Measurements from ENCODE around the gene SLAMF1. TPM values are rescaled to one million over a fixed set of nuclear protein-coding genes. Genes with fewer than 3 reads are reported as not detected.
"Not testable (repeated sequence)": the region's sequence is repeated elsewhere in the genome, so short reads cannot be mapped to it uniquely, and the experiment has no call there.

Gene SLAMF1
- total RNA-seq, 1 donor from 2014 or later: not detected

- DNase-seq (ENCODE audit: low spot score): no peak
- no peak overlapping the region for H3K27ac ChIP-seq
- Mint-ChIP-seq H3K27me3 (ENCODE audit: insufficient read depth, low read depth) (no peaks in the 10 kb centered on the region), H3K4me1 (peaks cover 17% of the 10 kb centered on the region), H3K27ac (no peak overlapping the region), H3K9me3 (peaks cover 3% of the 10 kb centered on the region), H3K36me3 (no peaks in the 10 kb centered on the region), H3K4me3 (no peak overlapping the region)
- no peaks in the 10 kb centered on the region for H3K27me3 ChIP-seq
- TF ChIP-seq EZH2phosphoT487 (IDR thresholded peaks at IDR 0.05): no peak
- no peak for TF ChIP-seq EZH2 (IDR thresholded peaks at IDR 0.05)
- TF ChIP-seq CTCF (IDR thresholded peaks at IDR 0.05): no peak
- H4K20me1 ChIP-seq (ENCODE audit: low read depth): no peaks in the 10 kb centered on the region
- H3K9ac ChIP-seq: no peak overlapping the region
- H3K4me3 ChIP-seq: no peak overlapping the region
- H3K9me3 ChIP-seq (ENCODE audit: low read depth): no peaks in the 10 kb centered on the region
- H3F3A ChIP-seq (ENCODE audit: low read depth): no peaks in the 10 kb centered on the region
- no peaks in the 10 kb centered on the region for H3K36me3 ChIP-seq
- peaks cover 11% of the 10 kb centered on the region for H3K4me1 ChIP-seq
- no peaks in the 10 kb centered on the region for H3K79me2 ChIP-seq (ENCODE audit: low read depth)
- no peak overlapping the region for H2AFZ ChIP-seq (replicated peaks)
- H3K4me2 ChIP-seq: no peak overlapping the region
These were observed 9.9 kb upstream of the SLAMF1 start for GRCh38 chr1:160656737-160657136.

GRCh38 chr1:160653620-160654016, 6.8 kb upstream of the SLAMF1 start:
- H2AFZ ChIP-seq (replicated peaks): no peak overlapping the region
- no peak overlapping the region for H3K4me3 ChIP-seq
- Mint-ChIP-seq H3K4me3 (no peak overlapping the region), H3K36me3 (no peaks in the 10 kb centered on the region), H3K27ac (peak overlapping the region; percentile 39), H3K4me1 (peaks cover 19% of the 10 kb centered on the region), H3K27me3 (ENCODE audit: insufficient read depth, low read depth) (no peaks in the 10 kb centered on the region), H3K9me3 (no peaks in the 10 kb centered on the region)
- H3K27me3 ChIP-seq: no peaks in the 10 kb centered on the region
- H3K4me1 ChIP-seq: peaks cover 11% of the 10 kb centered on the region
- no peak for TF ChIP-seq EZH2 (IDR thresholded peaks at IDR 0.05)
- TF ChIP-seq EZH2phosphoT487 (IDR thresholded peaks at IDR 0.05): no peak
- no peak for TF ChIP-seq CTCF (IDR thresholded peaks at IDR 0.05)
- H3K79me2 ChIP-seq (ENCODE audit: low read depth): no peaks in the 10 kb centered on the region
- H3K4me2 ChIP-seq: no peak overlapping the region
- no peaks in the 10 kb centered on the region for H4K20me1 ChIP-seq (ENCODE audit: low read depth)
- H3K36me3 ChIP-seq: no peaks in the 10 kb centered on the region
- H3K27ac ChIP-seq: no peak overlapping the region
- H3F3A ChIP-seq (ENCODE audit: low read depth): no peaks in the 10 kb centered on the region
- no peak overlapping the region for H3K9ac ChIP-seq
- H3K9me3 ChIP-seq (ENCODE audit: low read depth): no peaks in the 10 kb centered on the region
- no peak for DNase-seq (ENCODE audit: low spot score)

- H3K27ac ChIP-seq: no peak overlapping the region
- no peak overlapping the region for H3K9ac ChIP-seq
- no peaks in the 10 kb centered on the region for H3K36me3 Mint-ChIP-seq
- H3K27me3 Mint-ChIP-seq (ENCODE audit: insufficient read depth, low read depth): no peaks in the 10 kb centered on the region
- DNase-seq (ENCODE audit: low spot score): no peak
- no peaks in the 10 kb centered on the region for H4K20me1 ChIP-seq (ENCODE audit: low read depth)
- H3K4me3 ChIP-seq: no peak overlapping the region
- TF ChIP-seq CTCF (IDR thresholded peaks at IDR 0.05) (no peak), EZH2phosphoT487 (IDR thresholded peaks at IDR 0.05) (no peak), EZH2 (IDR thresholded peaks at IDR 0.05) (no peak)
- H3K9me3 Mint-ChIP-seq: no peaks in the 10 kb centered on the region
- no peaks in the 10 kb centered on the region for H3K27me3 ChIP-seq
- peaks cover 19% of the 10 kb centered on the region for H3K4me1 Mint-ChIP-seq
- H2AFZ ChIP-seq (replicated peaks): no peak overlapping the region
- peak overlapping the region; percentile 3 for H3K4me3 Mint-ChIP-seq
- H3K9me3 ChIP-seq (ENCODE audit: low read depth): no peaks in the 10 kb centered on the region
- peak overlapping the region; percentile 39 for H3K27ac Mint-ChIP-seq
- no peaks in the 10 kb centered on the region for H3K79me2 ChIP-seq (ENCODE audit: low read depth)
- H3K4me2 ChIP-seq: no peak overlapping the region
- H3F3A ChIP-seq (ENCODE audit: low read depth): no peaks in the 10 kb centered on the region
- peaks cover 11% of the 10 kb centered on the region for H3K4me1 ChIP-seq
- no peaks in the 10 kb centered on the region for H3K36me3 ChIP-seq
These were observed 6.2 kb upstream of the SLAMF1 start for GRCh38 chr1:160652924-160653619.

- Histone ChIP-seq H3K4me2 (peak overlapping the region; percentile 51), H3K4me1 (peaks cover 11% of the 10 kb centered on the region)
- not testable (repeated sequence) for H2AFZ ChIP-seq (replicated peaks); H3K9me3 ChIP-seq (ENCODE audit: low read depth); H3K4me3 ChIP-seq; H3K36me3 Mint-ChIP-seq; H3K4me3 Mint-ChIP-seq; H3F3A ChIP-seq (ENCODE audit: low read depth); H3K79me2 ChIP-seq (ENCODE audit: low read depth); H3K9ac ChIP-seq; H3K9me3 Mint-ChIP-seq; H4K20me1 ChIP-seq (ENCODE audit: low read depth); H3K27ac Mint-ChIP-seq; H3K27me3 Mint-ChIP-seq (ENCODE audit: insufficient read depth, low read depth); H3K27me3 ChIP-seq; H3K27ac ChIP-seq; H3K36me3 ChIP-seq
- peak; percentile 26 for DNase-seq (ENCODE audit: low spot score)
- H3K4me1 Mint-ChIP-seq: peaks cover 19% of the 10 kb centered on the region
These were observed 5.3 kb upstream of the SLAMF1 start for GRCh38 chr1:160652065-160652641.
